Thoracic aorta (tissue), 2 donors: ENCODE measurements around the gene PARVB. TPM values are rescaled to one million over a fixed set of nuclear protein-coding genes. Genes with fewer than 3 reads are reported as not detected.

Source experiments
- ATAC-seq: fragments of 150-250 bp; one replicate; pipeline ENCODE4 v1.8.0; 2017; ENCODE audit warnings: low read depth; ENCODE audit not compliant: insufficient number of reproducible peaks, low FRiP score
- DNase-seq: peaks from one replicate; pipeline ENCODE4 v3.0.0-alpha.2; 2020; ENCODE audit warnings: low spot score
- H3K27ac ChIP-seq, 2 donors: fragments of 200-600 bp; sonication (generic); 1 replicate in 1 of 2; 2 replicates in 1 of 2; pipeline ENCODE4 v1.5.1; 2016; ENCODE audit warnings: mild to moderate bottlenecking in 2 of 2, moderate library complexity in 2 of 2
- H3K27me3 ChIP-seq: fragments of 200-600 bp; sonication (generic); replicated peaks from 2 replicates; pipeline ENCODE4 v1.6.0; 2016; ENCODE audit warnings: mild to moderate bottlenecking; ENCODE audit not compliant: insufficient read depth
- H3K36me3 ChIP-seq: fragments of 200-600 bp; sonication (generic); one replicate; pipeline ENCODE4 v1.5.1; 2016
- H3K4me1 ChIP-seq, 2 donors: fragments of 200-600 bp; sonication (generic); 1 replicate in 1 of 2; 2 replicates in 1 of 2; pipeline versions ENCODE4 v1.5.1 to v1.6.0; 2016; ENCODE audit warnings: low read depth in 2 of 2, mild to moderate bottlenecking in 1 of 2; ENCODE audit not compliant: control insufficient read depth in 1 of 2
- H3K4me3 ChIP-seq: fragments of 200-600 bp; sonication (generic); 2 replicates; pipeline ENCODE4 v1.5.1; 2016; ENCODE audit warnings: mild to moderate bottlenecking
- H3K9me3 ChIP-seq: fragments of 200-600 bp; sonication (generic); 2 replicates; pipeline ENCODE4 v1.5.1; 2016
- total RNA-seq, 2 donors: library from RNA; depleted of rRNA; stranded (reverse); fragments of >200 nt; gene quantifications; one replicate each; pipeline versions ENCODE4 v1.1.0 to v1.2.3, GENCODE V29; 2016
- TF ChIP-seq, protein P1 (sequence below): fragments of 200-600 bp; sonication (generic); IDR thresholded peaks from one replicate; pipeline ENCODE4 v1.5.1; 2019; ENCODE audit warnings: antibody characterized with exemption

Gene PARVB
- total RNA-seq, 2 donors from 2014 or later = 15.3 to 17.2 TPM

DNA sequence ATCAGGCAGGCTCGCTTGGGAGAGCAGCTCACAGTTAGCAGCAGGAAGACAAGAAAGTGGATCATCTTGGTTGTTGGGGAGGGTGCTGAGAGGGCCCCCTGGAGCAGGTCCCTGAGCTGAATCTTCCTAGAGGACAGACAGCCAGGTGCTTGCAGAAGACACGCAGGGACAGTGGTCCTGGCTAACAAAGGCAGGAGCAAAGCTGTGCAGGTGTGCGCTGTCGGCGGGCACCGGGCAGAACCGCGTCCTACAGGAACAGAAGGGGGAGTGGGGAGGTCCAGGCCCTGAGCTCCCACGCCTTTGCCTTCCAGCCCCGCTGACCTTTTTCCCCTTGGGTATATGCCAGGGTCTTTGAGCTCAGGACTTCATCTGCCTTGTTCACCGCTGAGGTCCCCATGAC lies 30.1 kb upstream of the PARVB start:
- Histone ChIP-seq H3K4me1 (no peaks in the 10 kb centered on the region), H3K9me3 (no peaks in the 10 kb centered on the region), H3K4me3 (no peak overlapping the region), H3K36me3 (peaks cover 14% of the 10 kb centered on the region), H3K27me3 (no peaks in the 10 kb centered on the region), H3K27ac (no peak overlapping the region)
- no peak for DNase-seq
- TF ChIP-seq, protein P1, sequence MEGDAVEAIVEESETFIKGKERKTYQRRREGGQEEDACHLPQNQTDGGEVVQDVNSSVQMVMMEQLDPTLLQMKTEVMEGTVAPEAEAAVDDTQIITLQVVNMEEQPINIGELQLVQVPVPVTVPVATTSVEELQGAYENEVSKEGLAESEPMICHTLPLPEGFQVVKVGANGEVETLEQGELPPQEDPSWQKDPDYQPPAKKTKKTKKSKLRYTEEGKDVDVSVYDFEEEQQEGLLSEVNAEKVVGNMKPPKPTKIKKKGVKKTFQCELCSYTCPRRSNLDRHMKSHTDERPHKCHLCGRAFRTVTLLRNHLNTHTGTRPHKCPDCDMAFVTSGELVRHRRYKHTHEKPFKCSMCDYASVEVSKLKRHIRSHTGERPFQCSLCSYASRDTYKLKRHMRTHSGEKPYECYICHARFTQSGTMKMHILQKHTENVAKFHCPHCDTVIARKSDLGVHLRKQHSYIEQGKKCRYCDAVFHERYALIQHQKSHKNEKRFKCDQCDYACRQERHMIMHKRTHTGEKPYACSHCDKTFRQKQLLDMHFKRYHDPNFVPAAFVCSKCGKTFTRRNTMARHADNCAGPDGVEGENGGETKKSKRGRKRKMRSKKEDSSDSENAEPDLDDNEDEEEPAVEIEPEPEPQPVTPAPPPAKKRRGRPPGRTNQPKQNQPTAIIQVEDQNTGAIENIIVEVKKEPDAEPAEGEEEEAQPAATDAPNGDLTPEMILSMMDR = no peak
- no peak for ATAC-seq

DNA sequence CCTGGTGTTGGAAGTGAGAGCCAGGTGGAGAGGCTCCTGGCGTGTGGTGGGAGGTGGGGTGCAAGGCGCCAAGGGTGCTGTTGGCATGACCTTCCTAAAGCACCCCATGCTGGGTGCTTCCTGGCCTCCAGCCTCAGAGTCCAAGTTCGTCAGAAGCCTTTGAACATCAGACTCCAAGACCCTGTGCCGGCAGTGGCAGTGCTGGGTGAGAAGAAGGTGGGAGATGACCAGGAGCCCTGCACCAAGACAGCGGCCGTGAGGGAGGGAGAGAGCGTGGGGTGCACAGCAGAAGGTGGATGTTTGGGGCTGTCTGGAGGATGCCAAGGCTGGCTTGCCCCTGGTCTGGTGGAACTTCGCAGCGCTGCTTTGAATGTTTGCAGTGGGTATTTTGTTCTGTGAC lies 29.7 kb upstream of the PARVB start:
- no peaks in the 10 kb centered on the region for H3K27me3 ChIP-seq
- TF ChIP-seq, protein P1 = no peak
- ATAC-seq = no peak
- H3K9me3 ChIP-seq = no peaks in the 10 kb centered on the region
- no peaks in the 10 kb centered on the region for H3K4me1 ChIP-seq
- peaks cover 14% of the 10 kb centered on the region for H3K36me3 ChIP-seq
- no peak overlapping the region for H3K4me3 ChIP-seq
- H3K27ac ChIP-seq = no peak overlapping the region
- DNase-seq = no peak

DNA sequence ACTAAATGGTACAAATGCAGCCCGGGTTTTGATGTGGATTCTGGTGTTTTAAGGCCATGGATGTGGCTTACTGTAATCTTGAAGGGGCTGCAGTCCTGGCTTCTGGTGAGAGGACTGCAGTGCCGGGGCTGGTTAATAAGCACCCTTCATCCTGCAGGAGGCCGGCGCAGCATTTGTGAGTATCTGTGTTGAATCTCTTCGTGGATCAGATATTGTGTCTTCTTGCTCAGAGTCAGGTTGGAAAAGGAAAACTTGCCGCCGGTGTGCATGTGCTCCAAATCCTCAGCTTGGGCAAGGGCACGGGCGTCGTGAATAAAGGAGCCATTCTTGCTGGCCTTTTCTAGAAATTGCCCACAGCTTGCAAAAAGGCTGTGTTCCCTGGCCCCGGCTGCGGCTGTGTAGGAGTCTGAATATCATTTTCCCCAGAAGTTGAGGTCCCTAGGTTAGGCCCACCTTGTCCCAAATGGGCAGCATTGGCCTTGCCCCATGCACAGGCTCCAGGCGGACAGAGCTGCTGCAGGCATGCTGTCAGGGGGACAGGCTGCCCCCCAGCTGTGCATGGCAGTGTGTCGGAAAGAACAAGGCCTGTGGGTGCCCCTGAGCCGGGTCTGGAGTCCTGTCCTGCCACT lies 28.9 kb upstream of the PARVB start:
- DNase-seq (no peak), ATAC-seq (no peak)
- no peak overlapping the region for H3K27ac ChIP-seq

GRCh38 chr22:43995798-43996169 lies 28.3 kb upstream of the PARVB start:
- Histone ChIP-seq H3K27ac (no peak overlapping the region), H3K36me3 (peaks cover 14% of the 10 kb centered on the region), H3K9me3 (no peaks in the 10 kb centered on the region), H3K4me3 (peak overlapping the region; percentile 42), H3K4me1 (no peaks in the 10 kb centered on the region), H3K27me3 (no peaks in the 10 kb centered on the region)
- no peak for DNase-seq
- TF ChIP-seq, protein P1 = no peak
- no peak for ATAC-seq

More for the DNA sequence above, 28.9 kb upstream of the PARVB start:
- no peaks in the 10 kb centered on the region for H3K27me3 ChIP-seq
- TF ChIP-seq, protein P1 = no peak
- no peaks in the 10 kb centered on the region for H3K4me1 ChIP-seq
- peaks cover 14% of the 10 kb centered on the region for H3K36me3 ChIP-seq
- no peaks in the 10 kb centered on the region for H3K9me3 ChIP-seq
- H3K4me3 ChIP-seq = no peak overlapping the region

GRCh38 chr22:43996170-43996980 lies 27.7 kb upstream of the PARVB start:
- Histone ChIP-seq H3K4me3 (peak overlapping the region; percentile 42), H3K27me3 (no peaks in the 10 kb centered on the region), H3K9me3 (no peaks in the 10 kb centered on the region), H3K27ac (no peak overlapping the region), H3K4me1 (no peaks in the 10 kb centered on the region), H3K36me3 (peaks cover 12% of the 10 kb centered on the region)
- DNase-seq (no peak), ATAC-seq (no peak)
- TF ChIP-seq, protein P1 = no peak
